Calu3 (cell line): ENCODE measurements around the gene DIS3. TPM values are rescaled to one million over a fixed set of nuclear protein-coding genes. Genes with fewer than 3 reads are reported as not detected.

Experiments used
- BruUV-seq: library from RNA; stranded (reverse); fragments of 400-500 nt; replicated peaks from 2 replicates; lab custom pipeline; 2021; lab: Mats Ljungman, UMichigan
- CTCF ChIA-PET: fragments of 300-600 bp; sonication (Branson Sonifier 250); formaldehyde crosslinking; loops from one replicate; lab custom pipeline; 2022; ENCODE audit warnings: antibody characterized with exemption; lab: Charles Lee
- DNase-seq: peaks from one replicate; pipeline ENCODE4 v3.0.0; 2022
- H3K27ac Mint-ChIP-seq: one replicate; pipeline ENCODE4 v1.8.0; 2022; ENCODE audit warnings: mixed read lengths; ENCODE audit not compliant: unreplicated experiment
- H3K27me3 Mint-ChIP-seq: one replicate; pipeline ENCODE4 v1.8.0; 2022; ENCODE audit warnings: mixed read lengths; ENCODE audit not compliant: unreplicated experiment
- H3K36me3 Mint-ChIP-seq: one replicate; pipeline ENCODE4 v1.8.0; 2022; ENCODE audit warnings: mild to moderate bottlenecking, moderate library complexity, mixed read lengths; ENCODE audit not compliant: insufficient read depth, unreplicated experiment
- H3K4me1 Mint-ChIP-seq: one replicate; pipeline ENCODE4 v1.8.0; 2022; ENCODE audit warnings: mild to moderate bottlenecking, low read depth, mixed read lengths; ENCODE audit not compliant: unreplicated experiment
- H3K4me3 Mint-ChIP-seq: one replicate; pipeline ENCODE4 v1.8.0; 2022; ENCODE audit warnings: mild to moderate bottlenecking, low read depth, moderate library complexity, mixed read lengths; ENCODE audit not compliant: unreplicated experiment
- H3K9me3 Mint-ChIP-seq: one replicate; pipeline ENCODE4 v1.8.0; 2022; ENCODE audit warnings: low read depth, mixed read lengths; ENCODE audit not compliant: unreplicated experiment
- CTCF ChIP-seq: fragments of 200-600 bp; IDR thresholded peaks from one replicate; pipeline ENCODE4 v1.8.0; 2022; ENCODE audit warnings: antibody characterized with exemption; ENCODE audit not compliant: unreplicated experiment
- intact Hi-C: fragments of 100-400 bp; cut with micrococcal nuclease; formaldehyde crosslinking; loops from one replicate; pipeline ENCODE4 v1.10.0; 2022; ENCODE audit not compliant: unreplicated experiment
- total RNA-seq: library from RNA; stranded (reverse); gene quantifications from 2 replicates; pipeline ENCODE4 v1.2.3, GENCODE V29; 2022

DIS3 gene
- total RNA-seq, 1 experiment from 2014 or later = 16.5 TPM

- Mint-ChIP-seq H3K27ac (no peak overlapping the region), H3K27me3 (no peaks in the 10 kb centered on the region), H3K36me3 (peaks cover 8% of the 10 kb centered on the region), H3K9me3 (no peaks in the 10 kb centered on the region), H3K4me1 (no peaks in the 10 kb centered on the region), H3K4me3 (no peak overlapping the region)
- no TSS peak for BruUV-seq
- intact Hi-C loops = no loop called here
- DNase-seq = no peak
- CTCF ChIA-PET = interaction anchor here (0.7 kb wide), 1 partner anchor 204 kb away, joined by 4 read pairs; no protein-coding TSS in a partner anchor
- no peak for TF ChIP-seq CTCF
Measured at GRCh38 chr13:72757792-72758535, 23.7 kb downstream of the DIS3 start.

GRCh38 chr13:72754111-72754510 is 27.6 kb downstream of the DIS3 start:
- H3K4me1 Mint-ChIP-seq = no peaks in the 10 kb centered on the region
- no peak overlapping the region for H3K27ac Mint-ChIP-seq
- intact Hi-C loops = no loop called here
- CTCF ChIA-PET = interaction anchor here (0.6 kb wide), 1 partner anchor 947 kb away, joined by 3 read pairs; no protein-coding TSS in a partner anchor
- H3K9me3 Mint-ChIP-seq = no peaks in the 10 kb centered on the region
- DNase-seq = no peak
- no peak overlapping the region for H3K4me3 Mint-ChIP-seq
- H3K36me3 Mint-ChIP-seq = peaks cover 18% of the 10 kb centered on the region
- no TSS peak for BruUV-seq
- no peaks in the 10 kb centered on the region for H3K27me3 Mint-ChIP-seq
- no peak for TF ChIP-seq CTCF

DNA sequence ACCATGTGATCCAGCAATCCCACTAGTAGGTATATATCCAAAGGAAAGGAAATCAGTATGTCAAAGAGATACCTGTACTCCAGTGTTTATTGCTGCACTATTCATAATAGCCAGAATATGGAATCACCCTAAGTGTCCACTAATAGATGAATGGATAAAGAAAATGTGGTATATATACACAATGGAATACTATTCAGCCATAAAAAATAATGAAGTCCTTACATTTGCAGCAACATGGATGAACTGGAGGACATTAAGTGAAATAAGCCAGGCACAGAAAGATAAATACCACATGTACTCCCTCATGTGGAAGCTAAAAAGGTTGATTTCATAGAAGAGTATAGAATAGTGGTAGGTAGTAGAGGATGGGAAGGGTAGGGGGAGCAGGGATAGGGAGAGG is 30.5 kb downstream of the DIS3 start:
- H3K27me3 Mint-ChIP-seq = no peaks in the 10 kb centered on the region
- BruUV-seq = no TSS peak
- no peak for DNase-seq
- H3K9me3 Mint-ChIP-seq = no peaks in the 10 kb centered on the region
- H3K4me1 Mint-ChIP-seq = no peaks in the 10 kb centered on the region
- H3K4me3 Mint-ChIP-seq = no peak overlapping the region
- H3K36me3 Mint-ChIP-seq = peaks cover 14% of the 10 kb centered on the region
- CTCF ChIA-PET = no interaction called here
- H3K27ac Mint-ChIP-seq = no peak overlapping the region
- no peak for TF ChIP-seq CTCF
- intact Hi-C loops = no loop called here

DNA sequence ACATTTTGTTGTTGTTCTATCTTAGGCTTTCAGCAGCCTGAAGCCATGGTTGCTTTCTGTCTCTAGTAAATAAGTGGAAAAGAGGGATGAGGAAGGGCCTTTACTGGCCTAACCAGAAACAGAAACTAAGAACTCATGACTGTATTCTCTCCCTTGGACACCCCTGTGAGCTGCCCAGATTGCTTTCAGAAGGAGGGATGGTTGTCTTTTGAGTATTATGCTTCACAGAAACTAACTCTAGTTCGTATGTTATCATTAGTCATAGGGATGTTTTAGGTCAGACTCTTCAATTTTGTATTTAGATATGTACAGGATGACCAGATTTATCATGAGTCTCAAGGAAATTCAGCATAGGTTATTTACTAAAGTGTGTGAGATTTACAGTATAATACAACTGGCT is 36.4 kb downstream of the DIS3 start:
- Mint-ChIP-seq H3K36me3 (peaks cover 1% of the 10 kb centered on the region), H3K4me3 (no peak overlapping the region), H3K4me1 (no peaks in the 10 kb centered on the region)

More for the DNA sequence above, 36.4 kb downstream of the DIS3 start:
- no peak for TF ChIP-seq CTCF
- CTCF ChIA-PET = no interaction called here
- Mint-ChIP-seq H3K27me3 (no peaks in the 10 kb centered on the region), H3K9me3 (no peaks in the 10 kb centered on the region), H3K27ac (no peak overlapping the region)
- DNase-seq = no peak
- intact Hi-C loops = no loop called here
- no TSS peak for BruUV-seq
